GM23338 (cell line): ENCODE data around the gene CLSTN2. TPM values are rescaled to one million over a fixed set of nuclear protein-coding genes. Genes with fewer than 3 reads are reported as not detected.

ENCODE experiments used
- ATAC-seq: fragments of 200-7000 bp; cut with Tn5 transposase; 3 replicates; pipeline ENCODE4 v1.9.1; 2020
- DNase-seq: peaks from one replicate; pipeline ENCODE4 v3.0.0-alpha.2; 2015; ENCODE audit warnings: low spot score
- H2AFZ ChIP-seq: fragments of 200-600 bp; sonication (generic); 2 replicates; pipeline ENCODE4 v1.8.0; 2016; ENCODE audit warnings: antibody characterized with exemption, mild to moderate bottlenecking, moderate library complexity
- H3F3A ChIP-seq: fragments of 200-600 bp; sonication (generic); replicated peaks from 2 replicates; pipeline ENCODE4 v1.8.0; 2017; ENCODE audit warnings: antibody characterized with exemption, mixed run types, low read depth
- H3K27ac ChIP-seq: fragments of 200-600 bp; sonication (generic); 2 replicates; pipeline ENCODE4 v1.6.1; 2016; ENCODE audit warnings: low read depth
- H3K27me3 ChIP-seq: fragments of 200-600 bp; sonication (generic); 2 replicates; pipeline ENCODE4 v1.8.0; 2016; ENCODE audit warnings: mild to moderate bottlenecking, mixed run types, moderate library complexity; ENCODE audit not compliant: insufficient read depth
- H3K36me3 ChIP-seq: fragments of 200-600 bp; sonication (generic); 2 replicates; pipeline ENCODE4 v1.8.0; 2016; ENCODE audit warnings: mild to moderate bottlenecking; ENCODE audit not compliant: insufficient read depth
- H3K4me1 ChIP-seq: fragments of 200-600 bp; sonication (generic); 2 replicates; pipeline ENCODE4 v1.8.0; 2016; ENCODE audit warnings: mild to moderate bottlenecking, moderate library complexity; ENCODE audit not compliant: insufficient read depth
- H3K4me2 ChIP-seq: fragments of 200-600 bp; sonication (generic); 2 replicates; pipeline ENCODE4 v1.7.1; 2017; ENCODE audit warnings: mixed run types
- H3K4me3 ChIP-seq: fragments of 200-600 bp; sonication (generic); 2 replicates; pipeline ENCODE4 v1.6.1; 2016; ENCODE audit warnings: mixed run types
- H3K79me2 ChIP-seq: fragments of 200-600 bp; sonication (generic); replicated peaks from 2 replicates; pipeline ENCODE4 v1.8.0; 2017; ENCODE audit warnings: mild to moderate bottlenecking; ENCODE audit not compliant: insufficient read depth
- H3K9me2 ChIP-seq: fragments of 200-600 bp; sonication (generic); 2 replicates; pipeline ENCODE4 v1.8.0; 2017; ENCODE audit not compliant: insufficient read depth
- H4K20me1 ChIP-seq: fragments of 200-600 bp; sonication (generic); replicated peaks from 2 replicates; pipeline ENCODE4 v1.8.0; 2017; ENCODE audit warnings: mild to moderate bottlenecking; ENCODE audit not compliant: insufficient read depth
- H3K27ac Mint-ChIP-seq: 2 replicates; pipeline ENCODE4 v1.8.0; 2020; ENCODE audit warnings: inconsistent platforms, mild to moderate bottlenecking, moderate library complexity, mixed read lengths
- H3K27me3 Mint-ChIP-seq: 3 replicates; pipeline ENCODE4 v1.8.0; 2022; ENCODE audit warnings: low read depth, mild to moderate bottlenecking, moderate library complexity, mixed read lengths, inconsistent platforms; ENCODE audit not compliant: insufficient read depth, poor library complexity
- H3K36me3 Mint-ChIP-seq: 3 replicates; pipeline ENCODE4 v1.8.0; 2021; ENCODE audit warnings: low read depth, mild to moderate bottlenecking, inconsistent platforms, moderate library complexity, mixed read lengths
- H3K4me1 Mint-ChIP-seq: 3 replicates; pipeline ENCODE4 v1.8.0; 2020; ENCODE audit warnings: mild to moderate bottlenecking, inconsistent platforms, mixed read lengths
- H3K4me3 Mint-ChIP-seq: 3 replicates; pipeline ENCODE4 v1.8.0; 2021; ENCODE audit warnings: moderate library complexity, mild to moderate bottlenecking, inconsistent platforms, mixed read lengths
- H3K9me3 Mint-ChIP-seq: 3 replicates; pipeline ENCODE4 v1.8.0; 2020; ENCODE audit warnings: moderate library complexity, mild to moderate bottlenecking, inconsistent platforms, mixed read lengths
- CREB1 ChIP-seq: fragments of 250-450 bp; sonication (Bioruptor Pico); IDR thresholded peaks from 2 replicates; pipeline ENCODE4 v1.5.0; 2020; ENCODE audit warnings: low read depth, mild to moderate bottlenecking, moderate library complexity
- EZH2 ChIP-seq: fragments of 200-600 bp; sonication (generic); IDR thresholded peaks from one replicate; pipeline ENCODE4 v1.8.0; 2017; ENCODE audit warnings: antibody characterized with exemption, mild to moderate bottlenecking, low read depth; ENCODE audit not compliant: unreplicated experiment
- EZH2phosphoT487 ChIP-seq: fragments of 200-600 bp; sonication (generic); IDR thresholded peaks from one replicate; pipeline ENCODE4 v1.8.1; 2018; ENCODE audit warnings: antibody characterized with exemption; ENCODE audit not compliant: unreplicated experiment
- JUNB ChIP-seq: IDR thresholded peaks from one replicate; pipeline ENCODE4 v1.6.1; 2016; ENCODE audit warnings: antibody characterized with exemption; ENCODE audit not compliant: unreplicated experiment
- NANOG ChIP-seq: IDR thresholded peaks from 2 replicates; pipeline ENCODE4 v1.6.1; 2016; ENCODE audit warnings: antibody characterized with exemption, borderline replicate concordance
- POLR2AphosphoS5 ChIP-seq: IDR thresholded peaks from 2 replicates; pipeline ENCODE4 v1.6.1; 2016; ENCODE audit warnings: antibody characterized with exemption, low read depth
- STAT1 ChIP-seq: IDR thresholded peaks from one replicate; pipeline ENCODE4 v1.6.1; 2016; ENCODE audit warnings: antibody characterized with exemption; ENCODE audit not compliant: unreplicated experiment
- ZNF114 ChIP-seq: fragments of 250-450 bp; sonication (Bioruptor Pico); IDR thresholded peaks from 2 replicates; pipeline ENCODE4 v1.5.0; 2020; ENCODE audit warnings: mild to moderate bottlenecking, moderate library complexity
- ZNF331 ChIP-seq: fragments of 250-450 bp; sonication (Bioruptor Pico); IDR thresholded peaks from 2 replicates; pipeline ENCODE4 v1.5.0; 2020; ENCODE audit warnings: low read depth, mild to moderate bottlenecking, moderate library complexity
- polyA plus RNA-seq: library from polyadenylated mRNA; unstranded; fragments of >200 nt; fragmentation: Nextera tagmentation; extraction: Ambion mirVana; gene quantifications from 2 replicates; pipeline ENCODE4 v1.2.1, GENCODE V29; 2016
- total RNA-seq: library from RNA; depleted of rRNA; stranded (reverse); fragments of >200 nt; shearing (Covaris generic); gene quantifications from 2 replicates; pipeline ENCODE4 v1.2.3, GENCODE V29; 2014
- TF ChIP-seq, protein P1 (sequence below): IDR thresholded peaks from one replicate; pipeline ENCODE4 v1.6.1; 2018; ENCODE audit warnings: antibody characterized with exemption; ENCODE audit not compliant: unreplicated experiment
- TF ChIP-seq, protein P2 (sequence below): fragments of 250-450 bp; sonication (Bioruptor Pico); IDR thresholded peaks from 2 replicates; pipeline ENCODE4 v1.5.0; 2020; ENCODE audit warnings: mild to moderate bottlenecking, moderate library complexity
- TF ChIP-seq, protein P3 (sequence below): IDR thresholded peaks from 2 replicates; pipeline ENCODE4 v1.6.1; 2016; ENCODE audit warnings: antibody characterized with exemption
- TF ChIP-seq, protein P4 (sequence below), 2 experiments: fragments of 200-600 bp in 1 of 2; sonication (generic) in 1 of 2; conservative IDR thresholded peaks; 2 replicates each; pipeline versions ENCODE4 v1.5.1 to v1.6.1; 2016 to 2017; ENCODE audit warnings: antibody characterized with exemption in 2 of 2, low read depth in 2 of 2, mild to moderate bottlenecking in 2 of 2, moderate library complexity in 1 of 2

The CLSTN2 gene
- total and polyA plus RNA-seq, 2 experiments from 2014 or later: 0.11 to 0.83 TPM

- Histone ChIP-seq H3K27me3 (no peaks in the 10 kb centered on the region), H4K20me1 (no peaks in the 10 kb centered on the region), H3K4me1 (peaks cover 3% of the 10 kb centered on the region; the same call in 1 of the 2 replicates), H3K79me2 (no peaks in the 10 kb centered on the region), H3F3A (no peaks in the 10 kb centered on the region), H3K9me2 (no peaks in the 10 kb centered on the region; the same call in 1 of the 2 replicates), H3K27ac (no peak overlapping the region), H3K4me2 (no peak overlapping the region), H2AFZ (peak overlapping the region; percentile 12; the same call in 1 of the 2 replicates), H3K4me3 (no peak overlapping the region), H3K36me3 (no peaks in the 10 kb centered on the region)
- Mint-ChIP-seq H3K4me3 (no peak overlapping the region), H3K27ac (no peak overlapping the region), H3K27me3 (no peaks in the 10 kb centered on the region), H3K36me3 (no peaks in the 10 kb centered on the region), H3K9me3 (no peaks in the 10 kb centered on the region), H3K4me1 (peaks cover 9% of the 10 kb centered on the region; the same call in 2 of the 3 replicates)
- DNase-seq (no peak), ATAC-seq (no peak)
- no peak for TF ChIP-seq EZH2phosphoT487
- TF ChIP-seq, protein P1, sequence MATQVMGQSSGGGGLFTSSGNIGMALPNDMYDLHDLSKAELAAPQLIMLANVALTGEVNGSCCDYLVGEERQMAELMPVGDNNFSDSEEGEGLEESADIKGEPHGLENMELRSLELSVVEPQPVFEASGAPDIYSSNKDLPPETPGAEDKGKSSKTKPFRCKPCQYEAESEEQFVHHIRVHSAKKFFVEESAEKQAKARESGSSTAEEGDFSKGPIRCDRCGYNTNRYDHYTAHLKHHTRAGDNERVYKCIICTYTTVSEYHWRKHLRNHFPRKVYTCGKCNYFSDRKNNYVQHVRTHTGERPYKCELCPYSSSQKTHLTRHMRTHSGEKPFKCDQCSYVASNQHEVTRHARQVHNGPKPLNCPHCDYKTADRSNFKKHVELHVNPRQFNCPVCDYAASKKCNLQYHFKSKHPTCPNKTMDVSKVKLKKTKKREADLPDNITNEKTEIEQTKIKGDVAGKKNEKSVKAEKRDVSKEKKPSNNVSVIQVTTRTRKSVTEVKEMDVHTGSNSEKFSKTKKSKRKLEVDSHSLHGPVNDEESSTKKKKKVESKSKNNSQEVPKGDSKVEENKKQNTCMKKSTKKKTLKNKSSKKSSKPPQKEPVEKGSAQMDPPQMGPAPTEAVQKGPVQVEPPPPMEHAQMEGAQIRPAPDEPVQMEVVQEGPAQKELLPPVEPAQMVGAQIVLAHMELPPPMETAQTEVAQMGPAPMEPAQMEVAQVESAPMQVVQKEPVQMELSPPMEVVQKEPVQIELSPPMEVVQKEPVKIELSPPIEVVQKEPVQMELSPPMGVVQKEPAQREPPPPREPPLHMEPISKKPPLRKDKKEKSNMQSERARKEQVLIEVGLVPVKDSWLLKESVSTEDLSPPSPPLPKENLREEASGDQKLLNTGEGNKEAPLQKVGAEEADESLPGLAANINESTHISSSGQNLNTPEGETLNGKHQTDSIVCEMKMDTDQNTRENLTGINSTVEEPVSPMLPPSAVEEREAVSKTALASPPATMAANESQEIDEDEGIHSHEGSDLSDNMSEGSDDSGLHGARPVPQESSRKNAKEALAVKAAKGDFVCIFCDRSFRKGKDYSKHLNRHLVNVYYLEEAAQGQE: no peak
- TF ChIP-seq, protein P2, sequence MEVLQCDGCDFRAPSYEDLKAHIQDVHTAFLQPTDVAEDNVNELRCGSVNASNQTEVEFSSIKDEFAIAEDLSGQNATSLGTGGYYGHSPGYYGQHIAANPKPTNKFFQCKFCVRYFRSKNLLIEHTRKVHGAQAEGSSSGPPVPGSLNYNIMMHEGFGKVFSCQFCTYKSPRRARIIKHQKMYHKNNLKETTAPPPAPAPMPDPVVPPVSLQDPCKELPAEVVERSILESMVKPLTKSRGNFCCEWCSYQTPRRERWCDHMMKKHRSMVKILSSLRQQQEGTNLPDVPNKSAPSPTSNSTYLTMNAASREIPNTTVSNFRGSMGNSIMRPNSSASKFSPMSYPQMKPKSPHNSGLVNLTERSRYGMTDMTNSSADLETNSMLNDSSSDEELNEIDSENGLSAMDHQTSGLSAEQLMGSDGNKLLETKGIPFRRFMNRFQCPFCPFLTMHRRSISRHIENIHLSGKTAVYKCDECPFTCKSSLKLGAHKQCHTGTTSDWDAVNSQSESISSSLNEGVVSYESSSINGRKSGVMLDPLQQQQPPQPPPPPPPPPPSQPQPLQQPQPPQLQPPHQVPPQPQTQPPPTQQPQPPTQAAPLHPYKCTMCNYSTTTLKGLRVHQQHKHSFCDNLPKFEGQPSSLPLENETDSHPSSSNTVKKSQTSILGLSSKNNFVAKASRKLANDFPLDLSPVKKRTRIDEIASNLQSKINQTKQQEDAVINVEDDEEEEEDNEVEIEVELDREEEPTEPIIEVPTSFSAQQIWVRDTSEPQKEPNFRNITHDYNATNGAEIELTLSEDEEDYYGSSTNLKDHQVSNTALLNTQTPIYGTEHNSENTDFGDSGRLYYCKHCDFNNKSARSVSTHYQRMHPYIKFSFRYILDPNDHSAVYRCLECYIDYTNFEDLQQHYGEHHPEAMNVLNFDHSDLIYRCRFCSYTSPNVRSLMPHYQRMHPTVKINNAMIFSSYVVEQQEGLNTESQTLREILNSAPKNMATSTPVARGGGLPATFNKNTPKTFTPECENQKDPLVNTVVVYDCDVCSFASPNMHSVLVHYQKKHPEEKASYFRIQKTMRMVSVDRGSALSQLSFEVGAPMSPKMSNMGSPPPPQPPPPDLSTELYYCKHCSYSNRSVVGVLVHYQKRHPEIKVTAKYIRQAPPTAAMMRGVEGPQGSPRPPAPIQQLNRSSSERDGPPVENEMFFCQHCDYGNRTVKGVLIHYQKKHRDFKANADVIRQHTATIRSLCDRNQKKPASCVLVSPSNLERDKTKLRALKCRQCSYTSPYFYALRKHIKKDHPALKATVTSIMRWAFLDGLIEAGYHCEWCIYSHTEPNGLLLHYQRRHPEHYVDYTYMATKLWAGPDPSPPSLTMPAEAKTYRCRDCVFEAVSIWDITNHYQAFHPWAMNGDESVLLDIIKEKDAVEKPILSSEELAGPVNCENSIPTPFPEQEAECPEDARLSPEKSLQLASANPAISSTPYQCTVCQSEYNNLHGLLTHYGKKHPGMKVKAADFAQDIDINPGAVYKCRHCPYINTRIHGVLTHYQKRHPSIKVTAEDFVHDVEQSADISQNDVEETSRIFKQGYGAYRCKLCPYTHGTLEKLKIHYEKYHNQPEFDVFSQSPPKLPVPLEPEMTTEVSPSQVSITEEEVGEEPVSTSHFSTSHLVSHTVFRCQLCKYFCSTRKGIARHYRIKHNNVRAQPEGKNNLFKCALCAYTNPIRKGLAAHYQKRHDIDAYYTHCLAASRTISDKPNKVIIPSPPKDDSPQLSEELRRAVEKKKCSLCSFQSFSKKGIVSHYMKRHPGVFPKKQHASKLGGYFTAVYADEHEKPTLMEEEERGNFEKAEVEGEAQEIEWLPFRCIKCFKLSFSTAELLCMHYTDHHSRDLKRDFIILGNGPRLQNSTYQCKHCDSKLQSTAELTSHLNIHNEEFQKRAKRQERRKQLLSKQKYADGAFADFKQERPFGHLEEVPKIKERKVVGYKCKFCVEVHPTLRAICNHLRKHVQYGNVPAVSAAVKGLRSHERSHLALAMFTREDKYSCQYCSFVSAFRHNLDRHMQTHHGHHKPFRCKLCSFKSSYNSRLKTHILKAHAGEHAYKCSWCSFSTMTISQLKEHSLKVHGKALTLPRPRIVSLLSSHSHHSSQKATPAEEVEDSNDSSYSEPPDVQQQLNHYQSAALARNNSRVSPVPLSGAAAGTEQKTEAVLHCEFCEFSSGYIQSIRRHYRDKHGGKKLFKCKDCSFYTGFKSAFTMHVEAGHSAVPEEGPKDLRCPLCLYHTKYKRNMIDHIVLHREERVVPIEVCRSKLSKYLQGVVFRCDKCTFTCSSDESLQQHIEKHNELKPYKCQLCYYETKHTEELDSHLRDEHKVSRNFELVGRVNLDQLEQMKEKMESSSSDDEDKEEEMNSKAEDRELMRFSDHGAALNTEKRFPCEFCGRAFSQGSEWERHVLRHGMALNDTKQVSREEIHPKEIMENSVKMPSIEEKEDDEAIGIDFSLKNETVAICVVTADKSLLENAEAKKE: no peak
- TF ChIP-seq POLR2AphosphoS5: no peak
- TF ChIP-seq, protein P3, sequence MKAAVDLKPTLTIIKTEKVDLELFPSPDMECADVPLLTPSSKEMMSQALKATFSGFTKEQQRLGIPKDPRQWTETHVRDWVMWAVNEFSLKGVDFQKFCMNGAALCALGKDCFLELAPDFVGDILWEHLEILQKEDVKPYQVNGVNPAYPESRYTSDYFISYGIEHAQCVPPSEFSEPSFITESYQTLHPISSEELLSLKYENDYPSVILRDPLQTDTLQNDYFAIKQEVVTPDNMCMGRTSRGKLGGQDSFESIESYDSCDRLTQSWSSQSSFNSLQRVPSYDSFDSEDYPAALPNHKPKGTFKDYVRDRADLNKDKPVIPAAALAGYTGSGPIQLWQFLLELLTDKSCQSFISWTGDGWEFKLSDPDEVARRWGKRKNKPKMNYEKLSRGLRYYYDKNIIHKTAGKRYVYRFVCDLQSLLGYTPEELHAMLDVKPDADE: no peak
- TF ChIP-seq STAT1: no peak
- no peak for TF ChIP-seq NANOG
- TF ChIP-seq ZNF114 (CRISPR knock-in tag): no peak
- TF ChIP-seq ZNF331 (CRISPR knock-in tag): no peak
- TF ChIP-seq, protein P4, sequence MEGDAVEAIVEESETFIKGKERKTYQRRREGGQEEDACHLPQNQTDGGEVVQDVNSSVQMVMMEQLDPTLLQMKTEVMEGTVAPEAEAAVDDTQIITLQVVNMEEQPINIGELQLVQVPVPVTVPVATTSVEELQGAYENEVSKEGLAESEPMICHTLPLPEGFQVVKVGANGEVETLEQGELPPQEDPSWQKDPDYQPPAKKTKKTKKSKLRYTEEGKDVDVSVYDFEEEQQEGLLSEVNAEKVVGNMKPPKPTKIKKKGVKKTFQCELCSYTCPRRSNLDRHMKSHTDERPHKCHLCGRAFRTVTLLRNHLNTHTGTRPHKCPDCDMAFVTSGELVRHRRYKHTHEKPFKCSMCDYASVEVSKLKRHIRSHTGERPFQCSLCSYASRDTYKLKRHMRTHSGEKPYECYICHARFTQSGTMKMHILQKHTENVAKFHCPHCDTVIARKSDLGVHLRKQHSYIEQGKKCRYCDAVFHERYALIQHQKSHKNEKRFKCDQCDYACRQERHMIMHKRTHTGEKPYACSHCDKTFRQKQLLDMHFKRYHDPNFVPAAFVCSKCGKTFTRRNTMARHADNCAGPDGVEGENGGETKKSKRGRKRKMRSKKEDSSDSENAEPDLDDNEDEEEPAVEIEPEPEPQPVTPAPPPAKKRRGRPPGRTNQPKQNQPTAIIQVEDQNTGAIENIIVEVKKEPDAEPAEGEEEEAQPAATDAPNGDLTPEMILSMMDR (conservative IDR thresholded peaks at IDR 0.05; ENCODE audit: low read depth in 2 of 2): no peak
- no peak for TF ChIP-seq EZH2
- no peak for TF ChIP-seq CREB1
- no peak for TF ChIP-seq JUNB
Observed at GRCh38 chr3:140395134-140396075, 460.4 kb downstream of the CLSTN2 start.
